ENCODE measurements around the gene LAMA2. TPM values are rescaled to one million over a fixed set of nuclear protein-coding genes. Genes with fewer than 3 reads are reported as not detected.

The LAMA2 gene
- total RNA-seq, 2 donors from 2014 or later = 111 to 217 TPM

DNA sequence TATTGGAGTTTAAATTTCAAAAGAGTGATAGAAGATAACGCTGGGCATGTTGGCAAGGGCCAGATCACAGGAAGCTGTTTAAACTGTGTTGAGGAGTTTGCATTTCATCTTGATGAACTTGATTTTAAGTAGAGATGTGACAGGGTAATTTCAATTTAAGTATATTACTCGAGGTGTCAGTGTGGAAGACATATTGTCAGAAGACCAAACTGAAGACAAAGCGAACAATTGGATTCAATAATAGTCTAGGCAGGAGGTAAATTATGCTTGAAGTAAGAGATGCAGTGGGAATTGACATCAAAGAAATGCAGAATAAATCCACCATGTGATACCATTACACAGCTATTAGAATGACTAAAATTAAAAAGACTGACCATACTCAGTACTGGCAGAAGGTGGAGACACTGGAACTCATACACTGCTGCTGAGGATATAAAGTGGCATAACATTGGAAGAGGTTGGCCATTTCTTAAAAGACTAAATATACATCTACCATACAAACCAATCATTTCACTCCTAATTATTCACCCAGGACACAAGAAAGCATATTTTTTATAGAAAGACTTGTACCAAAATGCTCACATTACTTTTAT is 586.2 kb downstream of the LAMA2 start:
- Histone ChIP-seq H3K27me3 (replicated peaks; ENCODE audit: insufficient read depth) (no peaks in the 10 kb centered on the region), H3K9me3 (no peaks in the 10 kb centered on the region), H3K4me1 (ENCODE audit: control insufficient read depth in 1 of 2, low read depth in 2 of 2) (no peaks in the 10 kb centered on the region), H3K27ac (no peak overlapping the region), H3K4me3 (no peak overlapping the region), H3K36me3 (no peaks in the 10 kb centered on the region)
- TF ChIP-seq, protein P1, sequence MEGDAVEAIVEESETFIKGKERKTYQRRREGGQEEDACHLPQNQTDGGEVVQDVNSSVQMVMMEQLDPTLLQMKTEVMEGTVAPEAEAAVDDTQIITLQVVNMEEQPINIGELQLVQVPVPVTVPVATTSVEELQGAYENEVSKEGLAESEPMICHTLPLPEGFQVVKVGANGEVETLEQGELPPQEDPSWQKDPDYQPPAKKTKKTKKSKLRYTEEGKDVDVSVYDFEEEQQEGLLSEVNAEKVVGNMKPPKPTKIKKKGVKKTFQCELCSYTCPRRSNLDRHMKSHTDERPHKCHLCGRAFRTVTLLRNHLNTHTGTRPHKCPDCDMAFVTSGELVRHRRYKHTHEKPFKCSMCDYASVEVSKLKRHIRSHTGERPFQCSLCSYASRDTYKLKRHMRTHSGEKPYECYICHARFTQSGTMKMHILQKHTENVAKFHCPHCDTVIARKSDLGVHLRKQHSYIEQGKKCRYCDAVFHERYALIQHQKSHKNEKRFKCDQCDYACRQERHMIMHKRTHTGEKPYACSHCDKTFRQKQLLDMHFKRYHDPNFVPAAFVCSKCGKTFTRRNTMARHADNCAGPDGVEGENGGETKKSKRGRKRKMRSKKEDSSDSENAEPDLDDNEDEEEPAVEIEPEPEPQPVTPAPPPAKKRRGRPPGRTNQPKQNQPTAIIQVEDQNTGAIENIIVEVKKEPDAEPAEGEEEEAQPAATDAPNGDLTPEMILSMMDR (IDR thresholded peaks at IDR 0.05) = no peak
- ATAC-seq (ENCODE audit: insufficient number of reproducible peaks, low FRiP score, low read depth) (no peak), DNase-seq (ENCODE audit: low spot score) (no peak)

DNA sequence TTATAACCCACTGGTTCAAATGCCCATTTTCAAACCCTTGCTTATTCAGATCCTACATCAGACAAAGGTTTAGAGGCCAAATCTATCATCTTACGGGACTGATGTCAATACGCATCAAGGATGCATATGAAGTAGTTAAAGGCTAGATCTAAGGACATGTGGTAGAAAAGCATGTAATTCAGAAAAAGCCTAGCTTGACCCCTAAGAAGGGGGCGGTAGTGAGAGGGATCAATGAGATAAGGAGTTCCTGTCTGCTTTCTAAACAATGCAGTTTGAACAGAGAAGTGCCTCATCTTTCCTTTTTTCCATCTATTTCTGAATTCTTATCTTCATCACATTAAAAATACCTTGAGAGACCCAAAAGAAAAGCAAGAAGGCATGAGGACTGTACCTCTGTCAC is 589.3 kb downstream of the LAMA2 start:
- Histone ChIP-seq H3K4me1 (ENCODE audit: control insufficient read depth in 1 of 2, low read depth in 2 of 2) (no peaks in the 10 kb centered on the region), H3K27ac (no peak overlapping the region), H3K36me3 (no peaks in the 10 kb centered on the region), H3K9me3 (no peaks in the 10 kb centered on the region), H3K4me3 (no peak overlapping the region), H3K27me3 (replicated peaks; ENCODE audit: insufficient read depth) (no peaks in the 10 kb centered on the region)
- TF ChIP-seq, protein P1 (IDR thresholded peaks at IDR 0.05) = no peak
- DNase-seq (ENCODE audit: low spot score) (no peak), ATAC-seq (ENCODE audit: insufficient number of reproducible peaks, low FRiP score, low read depth) (no peak)

DNA sequence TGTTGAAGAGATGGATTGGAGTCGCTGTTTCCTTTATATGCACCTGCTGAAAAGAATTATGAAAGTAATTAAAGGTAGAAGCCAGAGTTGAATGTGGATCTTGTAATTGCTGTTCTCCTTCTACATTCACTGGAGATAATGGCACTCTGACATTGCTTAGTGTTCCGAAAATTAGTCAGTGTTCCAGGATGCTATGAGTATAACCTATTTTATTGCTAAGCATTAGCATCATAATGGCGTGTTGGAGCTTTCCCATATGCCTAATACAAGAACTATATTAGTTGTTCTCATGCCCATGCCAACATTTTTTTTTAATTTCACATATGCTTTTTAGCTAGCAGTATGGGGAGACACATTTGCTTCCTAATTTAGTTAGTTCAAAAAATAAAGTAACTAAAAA is 590.6 kb downstream of the LAMA2 start:
- no peak overlapping the region for H3K27ac ChIP-seq
- H3K27me3 ChIP-seq (replicated peaks; ENCODE audit: insufficient read depth) = no peaks in the 10 kb centered on the region
- TF ChIP-seq, protein P1 (IDR thresholded peaks at IDR 0.05) = no peak
- H3K4me1 ChIP-seq (ENCODE audit: control insufficient read depth in 1 of 2, low read depth in 2 of 2) = no peaks in the 10 kb centered on the region
- H3K9me3 ChIP-seq = no peaks in the 10 kb centered on the region
- ATAC-seq (ENCODE audit: insufficient number of reproducible peaks, low FRiP score, low read depth) (no peak), DNase-seq (ENCODE audit: low spot score) (no peak)
- no peak overlapping the region for H3K4me3 ChIP-seq
- H3K36me3 ChIP-seq = no peaks in the 10 kb centered on the region

DNA sequence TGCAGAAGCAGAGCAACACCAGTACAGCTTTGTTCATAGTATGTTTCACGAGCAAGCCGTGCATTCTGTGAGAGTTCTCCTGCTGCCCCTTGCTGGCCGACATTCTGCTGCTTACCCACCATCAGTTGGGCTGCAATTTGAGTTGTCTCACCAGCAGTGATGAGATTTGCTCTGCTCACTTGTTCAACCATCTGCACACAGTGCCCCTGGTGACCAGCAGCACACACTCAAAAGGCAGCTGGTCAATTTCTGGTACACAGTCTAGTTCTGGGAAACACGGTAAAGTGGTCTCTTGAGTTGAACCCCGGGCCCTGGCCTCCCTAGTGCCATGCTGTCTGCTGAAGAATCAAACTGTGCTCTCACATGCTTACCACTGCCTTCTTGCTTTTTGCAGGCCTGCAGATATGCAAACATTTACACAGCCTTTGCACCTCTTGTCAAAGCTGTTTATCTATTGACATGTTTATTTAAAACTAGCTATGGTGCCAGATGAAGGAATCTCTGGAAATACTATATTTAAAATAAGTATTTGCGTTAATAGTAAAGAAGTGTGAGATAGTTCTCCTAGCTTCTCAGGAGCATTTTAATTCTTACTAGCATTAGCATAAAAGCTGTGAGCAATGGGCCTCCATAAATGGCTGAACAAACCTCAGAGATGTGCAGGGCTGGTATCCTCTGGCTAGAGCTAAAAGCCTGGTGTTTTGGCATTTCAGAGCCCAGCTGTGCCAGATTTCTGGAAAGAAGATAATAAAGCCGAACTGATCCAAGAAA is 592.7 kb downstream of the LAMA2 start:
- ATAC-seq (ENCODE audit: insufficient number of reproducible peaks, low FRiP score, low read depth) = no peak
- Histone ChIP-seq H3K4me3 (no peak overlapping the region), H3K27me3 (replicated peaks; ENCODE audit: insufficient read depth) (no peaks in the 10 kb centered on the region), H3K4me1 (ENCODE audit: control insufficient read depth in 1 of 2, low read depth in 2 of 2) (no peaks in the 10 kb centered on the region), H3K27ac (no peak overlapping the region), H3K36me3 (no peaks in the 10 kb centered on the region), H3K9me3 (no peaks in the 10 kb centered on the region)
- no peak for DNase-seq (ENCODE audit: low spot score)
- TF ChIP-seq, protein P1 (IDR thresholded peaks at IDR 0.05) = no peak

DNA sequence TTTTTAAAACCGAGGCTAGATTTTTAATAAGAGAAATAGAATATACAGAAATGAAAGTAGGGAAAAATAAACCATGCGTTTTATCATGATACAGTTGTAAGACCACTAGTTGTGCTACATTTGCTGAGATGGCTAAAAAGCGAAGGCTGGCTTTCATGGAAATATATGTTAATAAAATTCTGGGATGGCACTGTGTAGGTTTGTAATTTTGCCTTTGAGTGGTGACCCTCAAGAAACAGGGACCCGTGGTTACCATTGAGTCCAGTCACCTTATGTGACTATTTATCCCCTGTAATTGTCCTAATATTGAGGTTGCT is 593.3 kb downstream of the LAMA2 start:
- ATAC-seq (ENCODE audit: insufficient number of reproducible peaks, low FRiP score, low read depth) (no peak), DNase-seq (ENCODE audit: low spot score) (no peak)
- peaks cover 2% of the 10 kb centered on the region for H3K36me3 ChIP-seq

More for the DNA sequence above, 593.3 kb downstream of the LAMA2 start:
- TF ChIP-seq, protein P1 (IDR thresholded peaks at IDR 0.05) = no peak
- Histone ChIP-seq H3K9me3 (no peaks in the 10 kb centered on the region), H3K4me3 (no peak overlapping the region), H3K4me1 (ENCODE audit: control insufficient read depth in 1 of 2, low read depth in 2 of 2) (no peaks in the 10 kb centered on the region), H3K27me3 (replicated peaks; ENCODE audit: insufficient read depth) (no peaks in the 10 kb centered on the region), H3K27ac (no peak overlapping the region)
